ENCODE measurements around the gene TSHZ1. TPM values are rescaled to one million over a fixed set of nuclear protein-coding genes. Genes with fewer than 3 reads are reported as not detected.

TSHZ1 gene
- polyA plus RNA-seq, 1 of the 3 experiments (the other 2 are of a cell fraction), result 2.6 TPM

DNA sequence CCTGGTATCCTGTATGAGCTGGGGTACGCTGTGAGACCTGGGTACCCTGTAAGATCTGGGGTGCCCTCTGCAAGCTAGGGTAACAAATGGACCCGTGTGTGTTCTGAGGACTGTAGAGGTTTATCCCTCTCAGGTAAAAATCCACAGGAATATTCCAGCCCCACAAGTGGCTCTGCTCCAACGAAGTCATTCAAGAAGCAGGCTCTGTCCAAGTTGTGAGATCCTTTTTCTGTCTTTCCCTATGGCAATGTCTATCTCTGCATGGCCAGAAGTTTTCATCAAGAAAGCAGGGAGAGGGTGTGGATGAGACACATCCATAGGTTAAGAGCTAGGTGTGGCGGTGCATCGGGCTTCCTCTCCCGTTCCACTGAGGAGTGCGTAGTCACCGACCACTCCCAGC lies 44.7 kb upstream of the TSHZ1 start:
- Histone ChIP-seq H3K9ac (no peak overlapping the region), H3K4me1 (ENCODE audit: control insufficient read depth in 1 of 2, insufficient read depth in 2 of 2, low read depth in 1 of 2, low read length in 1 of 2) (no peaks in the 10 kb centered on the region; a peak in 1 of 4 replicates), H3K4me3 (ENCODE audit: low read depth in 2 of 2, low read length in 1 of 2) (no peak overlapping the region), H2AFZ (ENCODE audit: low read depth) (no peak overlapping the region), H3K9me2 (no peaks in the 10 kb centered on the region), H3K27ac (ENCODE audit: low read depth in 2 of 2, low read length in 1 of 2) (no peak overlapping the region), H3K36me3 (replicated peaks in 1 of 2; ENCODE audit: control insufficient read depth in 1 of 2, insufficient read depth in 2 of 2, low read length in 1 of 2) (no peaks in the 10 kb centered on the region), H3K27me3 (ENCODE audit: insufficient read depth) (no peaks in the 10 kb centered on the region), H3K79me2 (ENCODE audit: insufficient read depth) (no peaks in the 10 kb centered on the region), H3K4me2 (no peak overlapping the region), H4K20me1 (ENCODE audit: insufficient read depth) (no peaks in the 10 kb centered on the region), H3K9me3 (no peaks in the 10 kb centered on the region), H3F3A (replicated peaks; ENCODE audit: insufficient read depth) (no peaks in the 10 kb centered on the region)
- TF ChIP-seq RXRA (IDR thresholded peaks at IDR 0.05; ENCODE audit: borderline replicate concordance, low read depth) (no peak), NFIC (IDR thresholded peaks at IDR 0.05; ENCODE audit: borderline replicate concordance) (no peak)
- ChIA-PET POLR2A (interaction anchor here (0.6 kb wide), 1 partner anchor 72 kb away, joined by 3 read pairs; no protein-coding TSS in a partner anchor), CTCF (no interaction called here)
- DNase-seq, result no peak
- WGBS (ENCODE audit: low lambda C conversion rate), result 57% methylated on average over 8 of the region's 8 CpGs

DNA sequence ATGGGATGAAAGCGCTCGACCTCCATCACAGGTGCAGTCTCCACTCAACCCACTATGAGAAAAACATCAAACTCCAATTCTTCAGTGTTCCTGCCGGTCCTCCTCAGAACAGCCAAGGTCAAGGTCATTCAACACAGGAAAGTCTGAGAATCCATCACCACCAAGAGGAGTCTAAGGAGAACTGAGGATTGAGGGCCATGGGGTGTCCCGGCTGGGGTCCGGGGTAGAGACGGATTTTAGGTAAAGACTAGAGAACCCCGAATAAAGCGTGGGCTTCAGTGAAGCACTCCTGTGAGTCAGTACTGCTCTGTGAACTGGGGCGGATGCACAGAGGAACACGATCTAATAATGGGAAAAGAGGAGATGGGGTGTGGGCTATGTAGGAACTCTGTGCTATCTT lies 43.5 kb upstream of the TSHZ1 start:
- TF ChIP-seq RAD21 (IDR thresholded peaks at IDR 0.05; ENCODE audit: low read length) (no peak), FOXJ3 (CRISPR knock-in tag; IDR thresholded peaks at IDR 0.05) (no peak), SMC3 (IDR thresholded peaks at IDR 0.05; ENCODE audit: low read depth, low read length) (no peak), FOSL2 (IDR thresholded peaks at IDR 0.05; ENCODE audit: borderline replicate concordance, low read depth) (no peak), YY1 (IDR thresholded peaks at IDR 0.05; ENCODE audit: low read depth) (no peak), EP300 (IDR thresholded peaks at IDR 0.05; ENCODE audit: borderline replicate concordance in 1 of 2, low read depth in 1 of 2, low read length in 1 of 2) (no peak), RXRA (IDR thresholded peaks at IDR 0.05; ENCODE audit: borderline replicate concordance, low read depth) (no peak), NRF1 (IDR thresholded peaks at IDR 0.05; ENCODE audit: low read depth, low read length) (no peak), MEF2A (IDR thresholded peaks at IDR 0.05; ENCODE audit: borderline replicate concordance, low read depth) (no peak)
- TF ChIP-seq, protein P1, sequence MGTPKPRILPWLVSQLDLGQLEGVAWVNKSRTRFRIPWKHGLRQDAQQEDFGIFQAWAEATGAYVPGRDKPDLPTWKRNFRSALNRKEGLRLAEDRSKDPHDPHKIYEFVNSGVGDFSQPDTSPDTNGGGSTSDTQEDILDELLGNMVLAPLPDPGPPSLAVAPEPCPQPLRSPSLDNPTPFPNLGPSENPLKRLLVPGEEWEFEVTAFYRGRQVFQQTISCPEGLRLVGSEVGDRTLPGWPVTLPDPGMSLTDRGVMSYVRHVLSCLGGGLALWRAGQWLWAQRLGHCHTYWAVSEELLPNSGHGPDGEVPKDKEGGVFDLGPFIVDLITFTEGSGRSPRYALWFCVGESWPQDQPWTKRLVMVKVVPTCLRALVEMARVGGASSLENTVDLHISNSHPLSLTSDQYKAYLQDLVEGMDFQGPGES (IDR thresholded peaks at IDR 0.05; ENCODE audit: low read depth, low read length), result no peak
- TF ChIP-seq, protein P2, sequence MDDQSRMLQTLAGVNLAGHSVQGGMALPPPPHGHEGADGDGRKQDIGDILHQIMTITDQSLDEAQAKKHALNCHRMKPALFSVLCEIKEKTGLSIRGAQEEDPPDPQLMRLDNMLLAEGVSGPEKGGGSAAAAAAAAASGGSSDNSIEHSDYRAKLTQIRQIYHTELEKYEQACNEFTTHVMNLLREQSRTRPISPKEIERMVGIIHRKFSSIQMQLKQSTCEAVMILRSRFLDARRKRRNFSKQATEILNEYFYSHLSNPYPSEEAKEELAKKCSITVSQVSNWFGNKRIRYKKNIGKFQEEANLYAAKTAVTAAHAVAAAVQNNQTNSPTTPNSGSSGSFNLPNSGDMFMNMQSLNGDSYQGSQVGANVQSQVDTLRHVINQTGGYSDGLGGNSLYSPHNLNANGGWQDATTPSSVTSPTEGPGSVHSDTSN (IDR thresholded peaks at IDR 0.05), result no peak
- TF ChIP-seq, protein P3, sequence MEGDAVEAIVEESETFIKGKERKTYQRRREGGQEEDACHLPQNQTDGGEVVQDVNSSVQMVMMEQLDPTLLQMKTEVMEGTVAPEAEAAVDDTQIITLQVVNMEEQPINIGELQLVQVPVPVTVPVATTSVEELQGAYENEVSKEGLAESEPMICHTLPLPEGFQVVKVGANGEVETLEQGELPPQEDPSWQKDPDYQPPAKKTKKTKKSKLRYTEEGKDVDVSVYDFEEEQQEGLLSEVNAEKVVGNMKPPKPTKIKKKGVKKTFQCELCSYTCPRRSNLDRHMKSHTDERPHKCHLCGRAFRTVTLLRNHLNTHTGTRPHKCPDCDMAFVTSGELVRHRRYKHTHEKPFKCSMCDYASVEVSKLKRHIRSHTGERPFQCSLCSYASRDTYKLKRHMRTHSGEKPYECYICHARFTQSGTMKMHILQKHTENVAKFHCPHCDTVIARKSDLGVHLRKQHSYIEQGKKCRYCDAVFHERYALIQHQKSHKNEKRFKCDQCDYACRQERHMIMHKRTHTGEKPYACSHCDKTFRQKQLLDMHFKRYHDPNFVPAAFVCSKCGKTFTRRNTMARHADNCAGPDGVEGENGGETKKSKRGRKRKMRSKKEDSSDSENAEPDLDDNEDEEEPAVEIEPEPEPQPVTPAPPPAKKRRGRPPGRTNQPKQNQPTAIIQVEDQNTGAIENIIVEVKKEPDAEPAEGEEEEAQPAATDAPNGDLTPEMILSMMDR (IDR thresholded peaks at IDR 0.05), result no peak
- no peaks in the 10 kb centered on the region for H3K4me1 ChIP-seq (ENCODE audit: control insufficient read depth in 1 of 2, insufficient read depth in 2 of 2, low read depth in 1 of 2, low read length in 1 of 2)
- no peaks in the 10 kb centered on the region for H3K9me2 ChIP-seq
- H3K4me2 ChIP-seq, result no peak overlapping the region
- WGBS (ENCODE audit: low lambda C conversion rate), result 70% methylated on average over 9 of the region's 10 CpGs
- H3K9me3 ChIP-seq, result no peaks in the 10 kb centered on the region
- H3K9ac ChIP-seq, result no peak overlapping the region
- CTCF ChIA-PET, result no interaction called here
- no peaks in the 10 kb centered on the region for H3K79me2 ChIP-seq (ENCODE audit: insufficient read depth)
- H3K27ac ChIP-seq (ENCODE audit: low read depth in 2 of 2, low read length in 1 of 2), result no peak overlapping the region
- H3F3A ChIP-seq (replicated peaks; ENCODE audit: insufficient read depth), result no peaks in the 10 kb centered on the region
- no peak overlapping the region for H3K4me3 ChIP-seq (ENCODE audit: low read depth in 2 of 2, low read length in 1 of 2)
- H2AFZ ChIP-seq (ENCODE audit: low read depth), result no peak overlapping the region
- POLR2A ChIA-PET, result no interaction called here
- DNase-seq, result no peak
- H3K36me3 ChIP-seq (replicated peaks in 1 of 2; ENCODE audit: control insufficient read depth in 1 of 2, insufficient read depth in 2 of 2, low read length in 1 of 2), result no peaks in the 10 kb centered on the region
- H4K20me1 ChIP-seq (ENCODE audit: insufficient read depth), result no peaks in the 10 kb centered on the region
- no peaks in the 10 kb centered on the region for H3K27me3 ChIP-seq (ENCODE audit: insufficient read depth)

Measured in SK-N-SH (cell line).